HG03066 (cell line): ENCODE measurements around the gene YWHAH.
"Not testable (repeated sequence)": the region's sequence is repeated elsewhere in the genome, so short reads cannot be mapped to it uniquely, and the experiment has no call there.

Experiments
- ATAC-seq: cut with Tn5 transposase; IDR thresholded peaks from one replicate; pipeline ENCODE4 v1.9.1; 2021; ENCODE audit warnings: low read depth; ENCODE audit not compliant: unreplicated experiment

YWHAH gene

DNA sequence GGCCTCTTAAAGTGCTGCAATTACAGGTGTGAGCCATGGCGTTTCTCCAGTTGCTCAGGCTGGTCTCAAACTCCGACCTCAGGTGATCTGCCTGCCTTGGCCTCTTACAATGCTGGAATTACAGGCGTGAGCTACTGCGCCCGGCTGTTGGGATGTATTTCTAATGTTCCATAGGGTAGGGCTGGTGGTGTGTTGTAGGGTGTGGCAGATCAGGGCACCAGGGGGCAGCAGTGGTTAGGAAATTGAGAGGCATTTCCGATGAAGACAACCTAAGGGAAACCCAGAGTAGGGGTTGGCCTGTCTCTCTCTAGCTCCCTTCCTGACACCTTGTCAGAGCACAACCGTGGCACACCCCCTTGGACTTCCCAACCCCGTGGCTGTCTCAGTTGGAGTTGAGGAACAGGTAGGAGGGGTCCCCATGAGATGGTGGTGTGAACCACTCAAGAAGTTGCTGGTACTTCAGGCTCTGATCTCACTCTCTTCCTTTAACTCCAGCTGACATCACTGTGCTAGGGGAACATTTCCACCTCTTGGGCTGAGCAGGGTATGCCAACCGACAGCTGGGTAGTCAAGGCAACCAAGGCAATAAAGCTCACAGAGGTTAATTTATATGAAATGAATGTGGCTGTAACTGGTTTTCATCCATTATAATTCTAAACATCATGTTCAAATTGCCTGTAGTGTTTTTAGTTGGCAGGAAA is 33.0 kb downstream of the YWHAH start:
- ATAC-seq, result no peak

DNA sequence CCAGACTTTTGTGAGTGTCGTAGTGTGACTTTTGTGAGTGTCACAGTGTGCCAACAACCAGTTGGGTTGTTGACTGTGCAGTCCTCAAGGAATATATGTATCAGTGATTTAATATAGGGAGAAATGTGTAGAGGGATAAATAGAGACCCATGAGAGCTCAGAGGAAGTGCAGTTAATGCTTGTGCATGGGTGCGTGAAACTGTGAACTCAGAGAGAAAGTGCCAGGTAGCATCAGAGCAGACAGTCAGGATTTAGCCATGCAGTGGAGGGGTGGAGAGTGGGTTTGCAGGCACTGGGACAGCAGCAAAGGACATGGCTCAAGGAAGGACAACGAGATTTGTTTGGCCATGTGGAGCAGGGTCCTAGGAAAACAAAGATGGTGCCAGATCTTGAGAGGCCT is 33.6 kb downstream of the YWHAH start:
- no peak for ATAC-seq

DNA sequence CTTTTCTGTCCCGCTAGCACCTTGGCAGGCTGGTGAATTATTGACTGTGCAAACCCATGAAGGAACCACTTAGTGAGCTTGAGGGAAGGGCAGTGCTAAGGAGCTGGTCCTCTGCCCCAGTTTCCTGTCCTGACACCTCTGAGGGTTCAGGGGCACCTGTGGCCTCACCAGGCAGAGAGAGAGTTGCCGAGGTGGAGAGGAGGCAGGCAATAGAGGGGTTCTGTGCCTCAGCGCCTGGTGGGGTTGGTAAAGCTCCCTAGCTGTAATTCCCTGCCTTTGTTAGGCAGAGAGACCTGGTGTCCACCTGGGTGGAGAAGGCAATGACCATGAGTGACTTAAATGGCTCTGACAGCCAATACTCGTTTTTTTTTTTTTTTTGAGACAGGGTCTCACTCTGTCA is 36.3 kb downstream of the YWHAH start:
- no peak for ATAC-seq

DNA sequence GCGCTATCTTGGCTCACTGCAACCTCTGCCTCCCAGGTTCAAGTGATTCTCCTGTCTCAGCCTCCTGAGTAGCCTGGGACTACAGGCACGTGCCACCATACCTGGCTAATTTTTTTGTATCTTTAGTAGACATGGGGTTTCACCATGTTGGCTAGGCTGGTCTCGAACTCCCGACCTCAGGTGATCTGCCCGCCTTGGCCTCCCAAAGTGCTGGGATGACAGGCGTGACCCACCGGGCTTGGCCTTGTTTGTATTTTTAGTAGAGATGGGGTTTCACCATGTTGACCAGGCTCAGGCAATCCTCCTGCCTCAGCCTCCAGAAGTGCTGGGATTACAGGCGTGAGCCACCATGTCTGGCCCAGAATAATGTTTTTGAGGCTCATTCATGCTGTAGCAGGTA is 37.6 kb downstream of the YWHAH start:
- ATAC-seq, result not testable (repeated sequence)

DNA sequence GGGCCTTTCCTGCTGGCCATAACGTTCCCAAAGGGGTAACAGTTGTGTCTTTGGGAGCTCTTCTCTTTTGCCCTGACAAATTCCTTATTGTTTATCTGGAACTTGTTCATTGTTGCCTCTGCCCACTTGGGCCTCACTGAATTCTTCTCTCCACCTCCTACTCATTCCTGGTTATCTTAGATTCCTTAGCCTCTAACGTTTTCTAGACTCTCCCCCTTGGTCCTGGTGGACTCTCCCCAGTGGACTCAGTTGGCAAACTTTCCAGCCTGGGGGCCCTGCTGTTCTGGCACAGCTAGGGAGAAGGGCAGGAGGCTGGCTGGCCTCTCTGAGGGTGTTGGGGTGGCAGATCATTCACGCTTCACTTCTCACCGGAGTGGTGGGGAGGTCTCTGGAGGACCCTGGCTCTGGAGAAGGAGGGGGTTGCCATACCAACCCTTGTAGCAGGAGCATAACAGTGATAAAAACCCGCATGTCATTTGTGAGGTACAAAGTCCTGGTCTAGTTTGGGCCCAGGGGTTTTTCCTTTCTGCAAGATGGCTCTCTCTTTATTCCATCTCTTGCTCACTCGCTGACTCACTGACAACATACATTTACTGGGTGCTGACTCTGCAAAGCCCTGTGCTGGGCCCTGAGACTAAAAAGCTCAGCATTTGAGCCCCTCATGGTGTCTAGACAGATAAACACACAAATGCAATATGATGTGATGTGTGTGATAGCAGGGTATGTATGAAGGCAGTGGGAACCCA is 39.7 kb downstream of the YWHAH start:
- no peak for ATAC-seq

DNA sequence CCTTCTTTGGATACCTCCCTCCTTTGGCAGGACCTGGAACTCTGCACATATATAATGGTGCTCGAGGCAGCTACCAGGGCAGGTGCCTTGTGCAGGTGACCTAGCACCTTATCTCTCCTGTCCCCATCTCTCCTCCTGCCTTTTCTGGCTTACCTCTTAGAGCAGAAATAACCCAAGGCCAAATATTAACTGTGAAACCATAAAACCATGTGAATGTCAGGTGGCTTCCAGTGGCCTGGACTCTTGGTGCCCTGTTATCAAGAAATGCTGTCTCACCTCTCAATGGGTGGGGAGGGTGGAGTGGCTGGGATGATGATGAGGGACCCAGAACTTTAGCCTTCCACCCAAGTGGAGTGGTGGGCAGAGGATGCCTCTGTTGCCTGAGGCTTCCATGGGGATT is 42.9 kb downstream of the YWHAH start:
- no peak for ATAC-seq

DNA sequence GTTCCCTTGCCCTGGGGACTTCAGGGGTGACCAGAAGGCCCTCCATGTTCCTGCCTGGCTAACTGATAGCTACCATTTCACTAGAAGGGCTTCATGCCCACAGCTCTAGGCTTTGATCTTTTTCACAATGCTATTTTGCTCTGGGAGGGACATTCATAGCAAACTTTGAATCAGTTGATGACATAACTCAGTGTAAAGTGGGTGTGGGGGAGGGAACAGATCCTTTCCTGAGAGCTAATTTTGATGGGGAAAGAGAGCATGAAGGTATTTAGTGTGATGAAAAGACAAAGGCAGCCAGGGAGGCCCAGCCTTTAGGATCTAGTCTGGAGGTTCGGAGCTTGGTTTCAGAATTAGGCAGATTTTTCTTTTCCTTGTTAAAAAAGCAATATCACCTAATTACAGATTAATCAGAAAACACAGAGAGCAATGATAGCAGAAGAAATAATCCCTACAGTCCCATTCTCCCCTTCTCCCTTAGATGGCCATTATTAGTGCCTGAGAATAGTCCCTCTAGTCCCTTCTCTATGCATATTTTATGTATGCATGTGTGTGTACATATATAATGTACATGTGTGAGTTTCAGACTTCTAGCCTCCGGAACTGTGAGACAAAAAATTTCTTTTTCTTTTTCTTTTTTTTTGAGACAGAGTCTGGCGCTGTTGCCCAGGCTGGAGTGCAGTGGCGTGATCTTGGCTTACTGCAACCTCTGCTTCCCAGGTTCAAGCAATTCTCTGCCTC is 46.9 kb downstream of the YWHAH start:
- ATAC-seq, result no peak

DNA sequence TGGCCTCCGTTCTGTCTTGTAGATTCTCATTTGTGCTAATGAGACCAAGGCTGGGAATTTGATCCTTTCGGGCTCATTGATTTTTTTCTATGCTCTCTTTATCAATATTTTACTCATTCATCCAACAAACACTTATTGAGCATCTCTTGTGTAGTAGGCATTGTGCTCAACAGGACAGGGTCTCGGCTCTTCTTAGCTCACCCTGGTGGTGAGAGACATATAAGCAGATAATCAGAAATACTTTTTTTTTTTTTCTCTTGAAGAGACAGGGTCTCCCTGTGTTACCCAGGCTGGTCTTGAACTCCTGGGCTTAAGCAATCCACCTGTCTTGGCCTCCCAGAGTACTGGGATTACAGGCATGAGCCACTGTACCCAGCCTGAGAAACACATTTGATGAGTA is 50.7 kb downstream of the YWHAH start:
- ATAC-seq, result no peak

DNA sequence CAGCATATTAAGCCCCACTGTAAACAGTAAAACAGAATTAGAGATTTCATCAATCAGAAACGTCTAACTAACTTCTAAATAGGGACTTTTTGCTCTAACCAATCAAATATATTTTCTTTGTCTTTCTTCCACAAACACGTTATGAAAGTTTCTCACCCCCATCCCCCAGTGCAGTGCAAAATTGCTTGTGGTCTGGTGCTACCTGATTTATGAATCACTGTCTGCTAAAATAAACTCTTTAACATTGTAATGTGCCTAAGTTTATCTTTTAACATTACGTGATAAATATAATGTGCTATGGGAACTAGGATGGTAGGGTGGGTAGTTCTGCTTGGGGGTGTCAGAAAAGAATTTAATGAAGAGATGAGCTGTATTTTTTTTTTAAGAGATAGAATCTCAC is 51.5 kb downstream of the YWHAH start:
- no peak for ATAC-seq

DNA sequence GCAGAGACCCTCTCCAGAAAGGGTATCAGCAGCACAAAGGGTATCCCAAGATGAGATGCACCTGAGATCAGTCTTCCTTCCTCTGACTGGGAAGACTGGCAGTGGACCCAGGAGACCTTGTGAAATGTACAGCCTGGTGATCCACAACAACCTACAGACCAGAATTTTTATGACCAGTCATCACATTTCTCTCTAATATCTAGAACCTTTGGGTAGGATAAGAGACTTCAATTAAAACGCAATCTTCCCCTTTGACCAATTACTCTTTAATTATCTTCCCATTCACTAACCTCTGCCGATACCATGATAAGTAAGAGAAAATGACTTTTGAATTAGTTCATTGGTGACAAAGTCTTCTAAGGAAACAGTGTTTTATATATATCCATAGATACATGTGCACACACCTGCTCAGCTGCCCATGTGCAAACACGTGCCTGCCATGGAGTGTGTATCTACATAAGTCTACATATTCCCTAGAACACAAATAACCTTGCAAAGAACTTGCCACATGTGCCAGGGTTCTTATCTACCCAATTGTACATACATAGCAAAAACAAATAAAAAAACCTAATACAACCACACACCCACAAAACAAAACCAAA is 54.5 kb downstream of the YWHAH start:
- no peak for ATAC-seq

DNA sequence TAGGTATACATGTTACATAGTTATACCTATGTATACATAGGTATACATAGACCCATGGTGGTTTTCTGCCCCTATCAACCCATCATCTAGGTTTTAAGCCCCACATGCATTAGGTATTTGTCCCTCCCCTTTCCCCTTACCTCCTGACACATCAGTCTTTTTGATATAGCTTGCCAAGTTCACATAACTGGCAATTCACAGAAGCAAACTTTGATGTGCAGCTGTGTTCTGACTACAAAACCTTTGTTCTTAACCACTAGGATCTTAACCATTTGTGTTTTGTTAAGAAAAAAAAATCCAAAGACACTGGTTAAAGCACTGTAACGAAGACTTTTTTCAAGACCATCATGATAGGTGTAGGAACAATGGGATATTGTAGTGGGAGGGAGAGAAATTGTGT is 55.8 kb downstream of the YWHAH start:
- no peak for ATAC-seq

DNA sequence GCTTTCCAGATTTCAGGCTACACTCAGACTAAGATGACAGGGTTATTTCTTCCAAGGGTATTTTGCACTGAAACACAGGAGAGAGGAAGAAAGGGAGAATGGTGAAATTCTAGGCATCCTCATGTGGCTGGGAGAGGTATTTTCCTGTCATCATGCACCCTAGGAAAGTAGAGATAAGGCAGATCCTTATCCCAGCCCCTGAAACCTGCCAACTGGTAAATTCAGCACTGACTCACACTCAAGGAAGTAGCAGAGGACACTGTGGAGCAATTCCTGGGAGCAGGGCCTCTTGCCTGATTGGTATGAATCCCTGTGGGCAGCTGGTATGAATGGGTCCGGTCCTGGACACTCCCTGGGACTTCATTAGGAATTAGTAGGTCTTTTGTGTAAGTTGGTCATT is 61.1 kb downstream of the YWHAH start:
- ATAC-seq, result no peak
